HG03442 (cell line): Measurements from ENCODE around the gene PDXK.

Experiments
- ATAC-seq: cut with Tn5 transposase; IDR thresholded peaks from one replicate; pipeline ENCODE4 v1.9.1; 2021; ENCODE audit warnings: mild to moderate bottlenecking, moderate library complexity; ENCODE audit not compliant: unreplicated experiment

Gene PDXK

GRCh38 chr21:43778469-43779335 lies 59.8 kb downstream of the PDXK start:
- ATAC-seq: no peak

- ATAC-seq: no peak
Observed at GRCh38 chr21:43779660-43780059, 60.7 kb downstream of the PDXK start.

- ATAC-seq: no peak
Observed at GRCh38 chr21:43781846-43782245, 62.9 kb downstream of the PDXK start.

GRCh38 chr21:43782431-43783097 lies 63.6 kb downstream of the PDXK start:
- no peak for ATAC-seq

- no peak for ATAC-seq
Observed at GRCh38 chr21:43783098-43783700, 64.3 kb downstream of the PDXK start.

- ATAC-seq: no peak
Observed at GRCh38 chr21:43785134-43785533, 66.2 kb downstream of the PDXK start.

GRCh38 chr21:43786300-43786806 lies 67.4 kb downstream of the PDXK start:
- ATAC-seq: no peak

GRCh38 chr21:43786807-43787440 lies 68.0 kb downstream of the PDXK start:
- ATAC-seq: no peak

- peak; percentile 83 for ATAC-seq
Observed at GRCh38 chr21:43789276-43790009, 70.5 kb downstream of the PDXK start, which contains the start of gene RRP1. Gene RRP1, plus strand, starts transcription at chr21:43789577. Its CDS starts 53 bp downstream, at chr21:43789630.

GRCh38 chr21:43790010-43790524 lies 71.1 kb downstream of the PDXK start:
- no peak for ATAC-seq

GRCh38 chr21:43792406-43792805 lies 73.5 kb downstream of the PDXK start:
- no peak for ATAC-seq

GRCh38 chr21:43793243-43793642 lies 74.3 kb downstream of the PDXK start:
- no peak for ATAC-seq

- no peak for ATAC-seq
Observed at GRCh38 chr21:43794311-43794710, 75.4 kb downstream of the PDXK start.

GRCh38 chr21:43794857-43795256 lies 75.9 kb downstream of the PDXK start:
- ATAC-seq: no peak

- ATAC-seq: no peak
Observed at GRCh38 chr21:43797415-43797814, 78.5 kb downstream of the PDXK start.

GRCh38 chr21:43797925-43798715 lies 79.2 kb downstream of the PDXK start:
- no peak for ATAC-seq

- no peak for ATAC-seq
Observed at GRCh38 chr21:43799301-43799840, 80.4 kb downstream of the PDXK start.

GRCh38 chr21:43800124-43800523 lies 81.2 kb downstream of the PDXK start:
- no peak for ATAC-seq

- ATAC-seq: no peak
Observed at GRCh38 chr21:43800566-43800965, 81.6 kb downstream of the PDXK start.
